Inferior parietal cortex (tissue), 1 donor: ENCODE data around the gene RPS5.

ENCODE experiments used
- DNase-seq: peaks from one replicate; pipeline ENCODE4 v3.0.0-alpha.2; 2016; ENCODE audit errors: extremely low spot score

RPS5 gene

GRCh38 chr19:58385313-58385890 lies 1.7 kb upstream of the RPS5 start:
- no peak for DNase-seq

- no peak for DNase-seq
These were observed 1.0 kb upstream of the RPS5 start for GRCh38 chr19:58385891-58386575.

GRCh38 chr19:58387338-58388174 lies 487 bp downstream of the RPS5 start:
- DNase-seq: no peak

- no peak for DNase-seq
These were observed 1.1 kb downstream of the RPS5 start for GRCh38 chr19:58388175-58388526.

GRCh38 chr19:58392945-58393724 lies 6.1 kb downstream of the RPS5 start:
- no peak for DNase-seq

GRCh38 chr19:58393725-58394033 lies 6.6 kb downstream of the RPS5 start:
- no peak for DNase-seq

- no peak for DNase-seq
These were observed 7.8 kb downstream of the RPS5 start for GRCh38 chr19:58394821-58395219.

GRCh38 chr19:58395220-58395978 lies 8.3 kb downstream of the RPS5 start, which contains the start of gene RNF225:
Gene RNF225 (plus strand): TSS chr19:58395656. CDS start chr19:58396090, 434 bp downstream.
- no peak for DNase-seq

GRCh38 chr19:58395979-58396627 lies 9.0 kb downstream of the RPS5 start:
- no peak for DNase-seq

- no peak for DNase-seq
These were observed 9.8 kb downstream of the RPS5 start for GRCh38 chr19:58396691-58397532.

GRCh38 chr19:58397533-58398037 lies 10.5 kb downstream of the RPS5 start:
- DNase-seq: no peak

- DNase-seq: no peak
These were observed 11.0 kb downstream of the RPS5 start for GRCh38 chr19:58398087-58398486.

- DNase-seq: no peak
These were observed 11.5 kb downstream of the RPS5 start for GRCh38 chr19:58398545-58398944.

GRCh38 chr19:58399903-58400302 lies 12.8 kb downstream of the RPS5 start:
- no peak for DNase-seq

GRCh38 chr19:58400316-58400915 lies 13.3 kb downstream of the RPS5 start:
- no peak for DNase-seq

GRCh38 chr19:58400916-58401839 lies 14.1 kb downstream of the RPS5 start:
- DNase-seq: peak; percentile 99

GRCh38 chr19:58401840-58402421 lies 14.9 kb downstream of the RPS5 start:
- DNase-seq: no peak
